ENCODE results near the gene TMEM72.

The TMEM72 gene

GRCh38 chr10:44923611-44924010, 12.5 kb downstream of the TMEM72 start:
- Histone ChIP-seq H3K27ac (no peak overlapping the region), H3K27me3 (no peaks in the 10 kb centered on the region), H3K36me3 (no peaks in the 10 kb centered on the region), H3K4me3 (ENCODE audit: low read depth in 1 of 2, low read length in 1 of 2) (no peak overlapping the region), H3K4me1 (ENCODE audit: control insufficient read depth in 1 of 2, insufficient read depth in 1 of 2, low read depth in 1 of 2, low read length in 1 of 2) (peaks cover 5 to 6% of the 10 kb centered on the region in 2 experiments), H3K9me3 (no peaks in the 10 kb centered on the region)
- no peak for TF ChIP-seq CTCF (IDR thresholded peaks at IDR 0.05)

GRCh38 chr10:44924261-44925040, 13.3 kb downstream of the TMEM72 start:
- TF ChIP-seq CTCF (IDR thresholded peaks at IDR 0.05) = no peak
- no peak overlapping the region for H3K27ac ChIP-seq
- H3K4me1 ChIP-seq (ENCODE audit: control insufficient read depth in 1 of 2, insufficient read depth in 1 of 2, low read depth in 1 of 2, low read length in 1 of 2) = peaks cover 5 to 6% of the 10 kb centered on the region in 2 experiments
- H3K36me3 ChIP-seq = no peaks in the 10 kb centered on the region
- no peaks in the 10 kb centered on the region for H3K27me3 ChIP-seq
- H3K4me3 ChIP-seq (ENCODE audit: low read depth in 1 of 2, low read length in 1 of 2) = no peak overlapping the region
- H3K9me3 ChIP-seq = no peaks in the 10 kb centered on the region

- Histone ChIP-seq H3K4me3 (ENCODE audit: low read depth in 1 of 2, low read length in 1 of 2) (no peak overlapping the region), H3K27me3 (no peaks in the 10 kb centered on the region), H3K4me1 (ENCODE audit: control insufficient read depth in 1 of 2, insufficient read depth in 1 of 2, low read depth in 1 of 2, low read length in 1 of 2) (peaks cover 5 to 6% of the 10 kb centered on the region in 2 experiments), H3K36me3 (no peaks in the 10 kb centered on the region), H3K27ac (no peak overlapping the region), H3K9me3 (no peaks in the 10 kb centered on the region)
- TF ChIP-seq CTCF (IDR thresholded peaks at IDR 0.05) = no peak
Measured at GRCh38 chr10:44925224-44925623, 14.1 kb downstream of the TMEM72 start.

- Histone ChIP-seq H3K9me3 (no peaks in the 10 kb centered on the region), H3K4me1 (ENCODE audit: control insufficient read depth in 1 of 2, insufficient read depth in 1 of 2, low read depth in 1 of 2, low read length in 1 of 2) (peaks cover 5 to 6% of the 10 kb centered on the region in 2 experiments), H3K4me3 (ENCODE audit: low read depth in 1 of 2, low read length in 1 of 2) (no peak overlapping the region), H3K27ac (no peak overlapping the region), H3K36me3 (no peaks in the 10 kb centered on the region), H3K27me3 (no peaks in the 10 kb centered on the region)
- no peak for TF ChIP-seq CTCF (IDR thresholded peaks at IDR 0.05)
Measured at GRCh38 chr10:44925811-44926750, 14.9 kb downstream of the TMEM72 start.

- no peaks in the 10 kb centered on the region for H3K27me3 ChIP-seq
- no peak overlapping the region for H3K4me3 ChIP-seq (ENCODE audit: low read depth in 1 of 2, low read length in 1 of 2)
- H3K9me3 ChIP-seq = no peaks in the 10 kb centered on the region
- H3K4me1 ChIP-seq (ENCODE audit: control insufficient read depth in 1 of 2, insufficient read depth in 1 of 2, low read depth in 1 of 2, low read length in 1 of 2) = peaks cover 5 to 6% of the 10 kb centered on the region in 2 experiments
- no peak overlapping the region for H3K27ac ChIP-seq
- TF ChIP-seq CTCF (IDR thresholded peaks at IDR 0.05) = no peak
- H3K36me3 ChIP-seq = no peaks in the 10 kb centered on the region
Measured at GRCh38 chr10:44926751-44927351, 15.7 kb downstream of the TMEM72 start.
